ENCODE data around the gene CGN.
A peak's percentile ranks its signal among the peaks of the same experiment; 100 is the strongest.

CGN gene

GRCh38 chr1:151510957-151511635, at the start of gene CGN:
TSS of gene CGN (plus strand) at chr1:151511387. CDS start at chr1:151518520, 7,133 bp downstream.
- DNase-seq (ENCODE audit: low spot score) = peak; percentile 67

GRCh38 chr1:151461694-151462093, 49.5 kb upstream of the CGN start:
- DNase-seq (ENCODE audit: low spot score) = no peak

- DNase-seq (ENCODE audit: low spot score) = no peak
Observed at GRCh38 chr1:151465026-151465425, 46.2 kb upstream of the CGN start.

- peak; percentile 52 for DNase-seq (ENCODE audit: low spot score)
Observed at GRCh38 chr1:151472856-151473731, 38.1 kb upstream of the CGN start.

- DNase-seq (ENCODE audit: low spot score) = no peak
Observed at GRCh38 chr1:151474745-151475144, 36.4 kb upstream of the CGN start.

- no peak for DNase-seq (ENCODE audit: low spot score)
Observed at GRCh38 chr1:151475175-151475574, 36.0 kb upstream of the CGN start.

- DNase-seq (ENCODE audit: low spot score) = no peak
Observed at GRCh38 chr1:151476083-151476482, 35.1 kb upstream of the CGN start.

GRCh38 chr1:151477066-151477465, 34.1 kb upstream of the CGN start:
- DNase-seq (ENCODE audit: low spot score) = no peak

GRCh38 chr1:151478140-151478812, 32.9 kb upstream of the CGN start:
- DNase-seq (ENCODE audit: low spot score) = no peak

GRCh38 chr1:151478923-151479322, 32.3 kb upstream of the CGN start:
- DNase-seq (ENCODE audit: low spot score) = no peak

- no peak for DNase-seq (ENCODE audit: low spot score)
Observed at GRCh38 chr1:151479462-151479861, 31.7 kb upstream of the CGN start.

- DNase-seq (ENCODE audit: low spot score) = no peak
Observed at GRCh38 chr1:151482017-151482416, 29.2 kb upstream of the CGN start.

- DNase-seq (ENCODE audit: low spot score) = no peak
Observed at GRCh38 chr1:151485685-151486255, 25.4 kb upstream of the CGN start.

- DNase-seq (ENCODE audit: low spot score) = no peak
Observed at GRCh38 chr1:151486557-151486956, 24.6 kb upstream of the CGN start.

- no peak for DNase-seq (ENCODE audit: low spot score)
Observed at GRCh38 chr1:151491641-151492040, 19.5 kb upstream of the CGN start.

GRCh38 chr1:151492120-151492519, 19.1 kb upstream of the CGN start:
- no peak for DNase-seq (ENCODE audit: low spot score)

GRCh38 chr1:151493042-151493441, 18.1 kb upstream of the CGN start:
- DNase-seq (ENCODE audit: low spot score) = no peak

GRCh38 chr1:151494741-151495281, 16.4 kb upstream of the CGN start:
- DNase-seq (ENCODE audit: low spot score) = no peak

GRCh38 chr1:151495316-151495715, 15.9 kb upstream of the CGN start:
- DNase-seq (ENCODE audit: low spot score) = no peak

GRCh38 chr1:151499365-151499764, 11.8 kb upstream of the CGN start:
- DNase-seq (ENCODE audit: low spot score) = no peak

GRCh38 chr1:151499930-151500329, 11.3 kb upstream of the CGN start:
- DNase-seq (ENCODE audit: low spot score) = no peak

GRCh38 chr1:151501474-151501873, 9.7 kb upstream of the CGN start:
- no peak for DNase-seq (ENCODE audit: low spot score)

All from hepatic stellate cell (primary cell).